ENCODE results near the gene TRPV3.

- TF ChIP-seq, protein P1, sequence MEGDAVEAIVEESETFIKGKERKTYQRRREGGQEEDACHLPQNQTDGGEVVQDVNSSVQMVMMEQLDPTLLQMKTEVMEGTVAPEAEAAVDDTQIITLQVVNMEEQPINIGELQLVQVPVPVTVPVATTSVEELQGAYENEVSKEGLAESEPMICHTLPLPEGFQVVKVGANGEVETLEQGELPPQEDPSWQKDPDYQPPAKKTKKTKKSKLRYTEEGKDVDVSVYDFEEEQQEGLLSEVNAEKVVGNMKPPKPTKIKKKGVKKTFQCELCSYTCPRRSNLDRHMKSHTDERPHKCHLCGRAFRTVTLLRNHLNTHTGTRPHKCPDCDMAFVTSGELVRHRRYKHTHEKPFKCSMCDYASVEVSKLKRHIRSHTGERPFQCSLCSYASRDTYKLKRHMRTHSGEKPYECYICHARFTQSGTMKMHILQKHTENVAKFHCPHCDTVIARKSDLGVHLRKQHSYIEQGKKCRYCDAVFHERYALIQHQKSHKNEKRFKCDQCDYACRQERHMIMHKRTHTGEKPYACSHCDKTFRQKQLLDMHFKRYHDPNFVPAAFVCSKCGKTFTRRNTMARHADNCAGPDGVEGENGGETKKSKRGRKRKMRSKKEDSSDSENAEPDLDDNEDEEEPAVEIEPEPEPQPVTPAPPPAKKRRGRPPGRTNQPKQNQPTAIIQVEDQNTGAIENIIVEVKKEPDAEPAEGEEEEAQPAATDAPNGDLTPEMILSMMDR (IDR thresholded peaks at IDR 0.05): no peak
- TF ChIP-seq POLR2A (IDR thresholded peaks at IDR 0.05): no peak
These were observed 30.6 kb downstream of the TRPV3 start for GRCh38 chr17:3526971-3527370.
